ENCODE measurements around the gene CSF3R. TPM values are rescaled to one million over a fixed set of nuclear protein-coding genes. Genes with fewer than 3 reads are reported as not detected.

Gene CSF3R
- polyA plus RNA-seq, 3 donors = 270 to 1,537 (median 447) TPM

DNA sequence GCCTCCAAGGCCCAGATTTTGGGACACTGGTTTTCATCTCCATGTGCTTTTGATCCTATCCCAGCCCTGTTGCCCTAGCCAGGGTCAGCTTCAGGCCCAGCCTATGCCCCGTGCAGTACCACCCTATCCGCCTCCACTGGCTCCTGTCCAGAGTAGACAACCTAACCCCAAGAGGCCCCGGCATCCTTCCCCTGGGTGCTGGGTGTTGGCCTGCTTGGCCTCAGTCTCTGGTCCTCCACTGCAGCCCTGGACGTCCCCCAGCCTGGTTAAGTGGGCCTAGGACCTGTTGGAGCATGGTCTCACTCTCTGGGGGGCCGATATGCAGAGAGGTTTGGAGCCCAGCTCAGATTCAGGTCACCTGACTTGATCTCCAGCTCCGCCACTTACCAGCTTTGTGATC lies 1.6 kb downstream of the CSF3R start:
- H3K4me2 ChIP-seq (replicated peaks; ENCODE audit: extremely low read depth, low read length, poor library complexity, severe bottlenecking) = peak overlapping the region; percentile 89
- H3K9me3 ChIP-seq (replicated peaks in 1 of 2; ENCODE audit: control insufficient read depth in 1 of 2, insufficient read depth in 1 of 2, low read length in 2 of 2) = no peaks in the 10 kb centered on the region
- H3K79me2 ChIP-seq (ENCODE audit: insufficient read depth, low read length) = peaks cover 55% of the 10 kb centered on the region
- Mint-ChIP-seq H3K4me1 (peaks cover 71% of the 10 kb centered on the region), H3K27me3 (ENCODE audit: low read depth in 3 of 3) (peaks cover 0 to 3% (median 0%) of the 10 kb centered on the region in 3 donors), H3K27ac (peak overlapping the region in 6 of 7 donors; percentile 91 to 97 (median 94)), H3K9me3 (peaks cover 0 to 2% (median 0%) of the 10 kb centered on the region in 7 donors), H3K36me3 (peaks cover 47 to 63% of the 10 kb centered on the region in 2 donors), H3K4me3 (peak overlapping the region; percentile 98 to 100)
- H3K36me3 ChIP-seq (replicated peaks in 1 of 2; ENCODE audit: control insufficient read depth in 1 of 2, insufficient read depth in 2 of 2, low read length in 2 of 2) = peaks cover 42 to 51% of the 10 kb centered on the region in 2 donors
- H3K27ac ChIP-seq (ENCODE audit: low read depth in 1 of 2, low read length in 2 of 2) = peak overlapping the region; percentile 92 to 98
- H3K27me3 ChIP-seq (ENCODE audit: control insufficient read depth in 2 of 2, insufficient read depth in 2 of 2, low read length in 2 of 2) = no peaks in the 10 kb centered on the region
- no peak for DNase-seq
- WGBS (ENCODE audit: insufficient coverage) = 20% methylated on average over 1 of the region's 6 CpGs
- no peak overlapping the region for H2AFZ ChIP-seq (ENCODE audit: insufficient read depth, low read depth, low read length, poor library complexity, severe bottlenecking)
- TF ChIP-seq, protein P1, sequence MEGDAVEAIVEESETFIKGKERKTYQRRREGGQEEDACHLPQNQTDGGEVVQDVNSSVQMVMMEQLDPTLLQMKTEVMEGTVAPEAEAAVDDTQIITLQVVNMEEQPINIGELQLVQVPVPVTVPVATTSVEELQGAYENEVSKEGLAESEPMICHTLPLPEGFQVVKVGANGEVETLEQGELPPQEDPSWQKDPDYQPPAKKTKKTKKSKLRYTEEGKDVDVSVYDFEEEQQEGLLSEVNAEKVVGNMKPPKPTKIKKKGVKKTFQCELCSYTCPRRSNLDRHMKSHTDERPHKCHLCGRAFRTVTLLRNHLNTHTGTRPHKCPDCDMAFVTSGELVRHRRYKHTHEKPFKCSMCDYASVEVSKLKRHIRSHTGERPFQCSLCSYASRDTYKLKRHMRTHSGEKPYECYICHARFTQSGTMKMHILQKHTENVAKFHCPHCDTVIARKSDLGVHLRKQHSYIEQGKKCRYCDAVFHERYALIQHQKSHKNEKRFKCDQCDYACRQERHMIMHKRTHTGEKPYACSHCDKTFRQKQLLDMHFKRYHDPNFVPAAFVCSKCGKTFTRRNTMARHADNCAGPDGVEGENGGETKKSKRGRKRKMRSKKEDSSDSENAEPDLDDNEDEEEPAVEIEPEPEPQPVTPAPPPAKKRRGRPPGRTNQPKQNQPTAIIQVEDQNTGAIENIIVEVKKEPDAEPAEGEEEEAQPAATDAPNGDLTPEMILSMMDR (IDR thresholded peaks at IDR 0.05) = no peak
- intact Hi-C loops (cut with micrococcal nuclease) = no loop called here
- H3K9ac ChIP-seq (ENCODE audit: insufficient read depth, low read length, poor library complexity, severe bottlenecking) = peak overlapping the region; percentile 92
- H3K4me1 ChIP-seq (ENCODE audit: control insufficient read depth in 1 of 2, insufficient read depth in 2 of 2, low read length in 2 of 2) = peaks cover 63 to 75% of the 10 kb centered on the region in 2 donors
- H3K4me3 ChIP-seq (replicated peaks in 1 of 3; ENCODE audit: low read depth in 2 of 3, low read length in 3 of 3) = peak overlapping the region; percentile 64 to 98 (median 82)
- peaks cover 48% of the 10 kb centered on the region for H4K20me1 ChIP-seq (ENCODE audit: insufficient read depth, low read length)

DNA sequence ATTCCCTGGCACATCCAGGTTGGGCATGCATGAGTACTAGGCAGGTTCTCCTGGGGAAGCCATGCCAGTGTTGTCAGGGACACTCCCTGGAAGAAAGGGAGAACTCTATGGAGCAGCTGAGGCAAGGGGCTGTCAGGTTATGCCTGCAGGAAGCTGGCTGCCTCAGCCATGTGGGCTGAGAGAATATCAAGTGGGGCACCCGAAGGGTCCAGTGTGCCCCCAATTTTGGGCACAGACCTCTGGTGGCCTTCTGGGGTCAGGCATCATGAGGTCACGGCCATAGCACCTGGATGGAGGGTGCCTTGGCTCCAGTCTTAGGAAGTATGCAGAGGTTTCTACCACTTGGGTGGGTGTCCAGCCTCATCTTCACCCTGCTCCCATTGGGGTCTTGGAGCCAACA lies 2.6 kb downstream of the CSF3R start:
- Histone ChIP-seq H4K20me1 (ENCODE audit: insufficient read depth, low read length) (peaks cover 58% of the 10 kb centered on the region), H3K27ac (ENCODE audit: low read depth in 1 of 2, low read length in 2 of 2) (peak overlapping the region; percentile 36 to 98), H3K27me3 (ENCODE audit: control insufficient read depth in 2 of 2, insufficient read depth in 2 of 2, low read length in 2 of 2) (no peaks in the 10 kb centered on the region), H3K9me3 (replicated peaks in 1 of 2; ENCODE audit: control insufficient read depth in 1 of 2, insufficient read depth in 1 of 2, low read length in 2 of 2) (no peaks in the 10 kb centered on the region), H3K9ac (ENCODE audit: insufficient read depth, low read length, poor library complexity, severe bottlenecking) (peak overlapping the region; percentile 27), H3K4me2 (replicated peaks; ENCODE audit: extremely low read depth, low read length, poor library complexity, severe bottlenecking) (peak overlapping the region; percentile 89), H3K36me3 (replicated peaks in 1 of 2; ENCODE audit: control insufficient read depth in 1 of 2, insufficient read depth in 2 of 2, low read length in 2 of 2) (peaks cover 52 to 61% of the 10 kb centered on the region in 2 donors), H3K79me2 (ENCODE audit: insufficient read depth, low read length) (peaks cover 61% of the 10 kb centered on the region), H3K4me3 (replicated peaks in 1 of 3; ENCODE audit: low read depth in 2 of 3, low read length in 3 of 3) (peak overlapping the region in 1 of 3 experiments; percentile 98), H2AFZ (ENCODE audit: insufficient read depth, low read depth, low read length, poor library complexity, severe bottlenecking) (no peak overlapping the region), H3K4me1 (ENCODE audit: control insufficient read depth in 1 of 2, insufficient read depth in 2 of 2, low read length in 2 of 2) (peaks cover 54 to 66% of the 10 kb centered on the region in 2 donors)
- TF ChIP-seq, protein P1 (IDR thresholded peaks at IDR 0.05) = no peak
- no peak for DNase-seq
- WGBS (ENCODE audit: insufficient coverage) = 100% methylated on average over 1 of the region's 2 CpGs
- Mint-ChIP-seq H3K27me3 (ENCODE audit: low read depth in 3 of 3) (peaks cover 0 to 1% (median 0%) of the 10 kb centered on the region in 3 donors), H3K36me3 (peaks cover 56 to 72% of the 10 kb centered on the region in 2 donors), H3K9me3 (peaks cover 0 to 2% (median 0%) of the 10 kb centered on the region in 7 donors), H3K27ac (peak overlapping the region in 6 of 7 donors; percentile 49 to 96 (median 83)), H3K4me3 (peak overlapping the region; percentile 38 to 55), H3K4me1 (peaks cover 62% of the 10 kb centered on the region)
- intact Hi-C loops (cut with micrococcal nuclease) = no loop called here
